ENCODE data around the gene C1orf198. TPM values are rescaled to one million over a fixed set of nuclear protein-coding genes. Genes with fewer than 3 reads are reported as not detected.

The C1orf198 gene
- total and polyA plus RNA-seq, 2 experiments from 2014 or later = 54.7 to 67.6 TPM

DNA sequence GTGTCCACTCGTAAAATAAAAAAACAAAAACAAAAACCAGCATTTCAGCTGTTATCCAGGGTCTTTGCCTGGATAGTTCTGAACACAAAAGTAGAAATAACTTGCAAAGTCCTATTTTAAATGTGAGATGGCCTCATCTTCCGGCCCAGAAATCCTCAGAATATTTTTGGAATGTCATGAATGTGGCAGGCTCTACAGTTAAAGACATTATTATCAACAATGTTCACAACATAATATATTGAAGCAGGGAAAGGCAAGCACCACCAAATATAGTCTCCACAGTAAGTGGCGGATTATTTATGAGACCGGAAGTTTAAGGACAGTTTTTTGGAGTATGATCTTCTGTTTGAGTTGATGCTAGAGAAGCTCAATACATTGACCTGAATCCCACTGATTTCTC lies 1.2 kb upstream of the C1orf198 start:
- peaks cover 26% of the 10 kb centered on the region for H3K4me1 ChIP-seq (ENCODE audit: low read depth)
- peak in 1 of 2 donors; percentile 72 for DNase-seq (ENCODE audit: low read depth in 1 of 2, low spot score in 1 of 2)
- TF ChIP-seq, protein P1, sequence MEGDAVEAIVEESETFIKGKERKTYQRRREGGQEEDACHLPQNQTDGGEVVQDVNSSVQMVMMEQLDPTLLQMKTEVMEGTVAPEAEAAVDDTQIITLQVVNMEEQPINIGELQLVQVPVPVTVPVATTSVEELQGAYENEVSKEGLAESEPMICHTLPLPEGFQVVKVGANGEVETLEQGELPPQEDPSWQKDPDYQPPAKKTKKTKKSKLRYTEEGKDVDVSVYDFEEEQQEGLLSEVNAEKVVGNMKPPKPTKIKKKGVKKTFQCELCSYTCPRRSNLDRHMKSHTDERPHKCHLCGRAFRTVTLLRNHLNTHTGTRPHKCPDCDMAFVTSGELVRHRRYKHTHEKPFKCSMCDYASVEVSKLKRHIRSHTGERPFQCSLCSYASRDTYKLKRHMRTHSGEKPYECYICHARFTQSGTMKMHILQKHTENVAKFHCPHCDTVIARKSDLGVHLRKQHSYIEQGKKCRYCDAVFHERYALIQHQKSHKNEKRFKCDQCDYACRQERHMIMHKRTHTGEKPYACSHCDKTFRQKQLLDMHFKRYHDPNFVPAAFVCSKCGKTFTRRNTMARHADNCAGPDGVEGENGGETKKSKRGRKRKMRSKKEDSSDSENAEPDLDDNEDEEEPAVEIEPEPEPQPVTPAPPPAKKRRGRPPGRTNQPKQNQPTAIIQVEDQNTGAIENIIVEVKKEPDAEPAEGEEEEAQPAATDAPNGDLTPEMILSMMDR (IDR thresholded peaks at IDR 0.05; ENCODE audit: low read depth, low read length) = no peak
- H3K27me3 ChIP-seq = no peaks in the 10 kb centered on the region
- peak overlapping the region; percentile 98 for H3K4me3 ChIP-seq
- no peaks in the 10 kb centered on the region for H3K9me3 ChIP-seq (ENCODE audit: low read depth)
- peak overlapping the region; percentile 97 for H3K27ac ChIP-seq
- no peaks in the 10 kb centered on the region for H3K36me3 ChIP-seq

- H3K27ac ChIP-seq = peak overlapping the region; percentile 97
- no peaks in the 10 kb centered on the region for H3K36me3 ChIP-seq
- H3K27me3 ChIP-seq = no peaks in the 10 kb centered on the region
- TF ChIP-seq, protein P1 (IDR thresholded peaks at IDR 0.05; ENCODE audit: low read depth, low read length) = no peak
- H3K4me3 ChIP-seq = peak overlapping the region; percentile 98
- no peaks in the 10 kb centered on the region for H3K9me3 ChIP-seq (ENCODE audit: low read depth)
- peaks cover 29% of the 10 kb centered on the region for H3K4me1 ChIP-seq (ENCODE audit: low read depth)
- peak; percentile 50 to 84 for DNase-seq (ENCODE audit: low read depth in 1 of 2, low spot score in 1 of 2)
These were observed 540 bp upstream of the C1orf198 start for GRCh38 chr1:230868736-230869385.

DNA sequence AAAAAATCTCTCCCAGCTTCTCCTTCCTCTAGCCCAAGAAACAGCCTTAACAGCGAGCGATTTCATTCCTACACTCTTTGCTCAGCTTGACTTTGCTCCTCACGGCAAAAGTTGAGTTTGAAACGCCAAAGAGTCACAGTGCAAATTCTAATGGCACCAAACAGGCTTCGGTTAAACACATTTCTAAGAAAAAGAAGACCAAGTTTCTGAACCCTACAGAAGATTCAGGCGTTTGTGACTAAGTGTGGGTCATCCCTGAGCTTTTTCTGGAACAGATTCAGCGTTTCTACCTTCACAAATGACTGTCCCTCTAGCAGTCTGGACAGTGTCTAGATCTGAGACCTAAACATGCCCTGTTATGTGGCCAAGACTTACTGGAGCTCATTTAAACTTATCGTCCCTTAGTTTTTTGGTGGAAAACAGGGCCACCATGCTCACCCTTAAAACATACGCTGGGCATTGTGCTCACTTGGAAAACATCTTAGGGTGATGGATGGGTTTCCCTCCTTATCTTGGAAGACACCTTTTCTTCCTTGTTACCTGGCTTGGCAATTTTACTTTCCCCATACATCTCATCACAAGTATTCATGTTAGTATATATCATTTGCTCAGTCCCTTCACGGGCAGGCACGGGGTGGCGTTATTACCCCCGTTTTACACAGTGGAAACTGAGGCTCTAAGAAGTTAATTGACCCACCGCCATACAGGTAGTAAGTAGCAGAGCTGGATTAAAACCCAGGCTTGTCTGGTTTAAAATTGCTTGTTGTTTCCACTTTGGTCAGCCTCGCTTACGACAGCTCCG lies 1.0 kb downstream of the C1orf198 start:
- Histone ChIP-seq H3K27ac (no peak overlapping the region), H3K4me3 (peak overlapping the region; percentile 98), H3K9me3 (ENCODE audit: low read depth) (no peaks in the 10 kb centered on the region), H3K4me1 (ENCODE audit: low read depth) (peaks cover 41% of the 10 kb centered on the region), H3K36me3 (no peaks in the 10 kb centered on the region), H3K27me3 (no peaks in the 10 kb centered on the region)
- TF ChIP-seq, protein P1 (IDR thresholded peaks at IDR 0.05; ENCODE audit: low read depth, low read length) = no peak
- no peak for DNase-seq (ENCODE audit: low read depth in 1 of 2, low spot score in 1 of 2)

DNA sequence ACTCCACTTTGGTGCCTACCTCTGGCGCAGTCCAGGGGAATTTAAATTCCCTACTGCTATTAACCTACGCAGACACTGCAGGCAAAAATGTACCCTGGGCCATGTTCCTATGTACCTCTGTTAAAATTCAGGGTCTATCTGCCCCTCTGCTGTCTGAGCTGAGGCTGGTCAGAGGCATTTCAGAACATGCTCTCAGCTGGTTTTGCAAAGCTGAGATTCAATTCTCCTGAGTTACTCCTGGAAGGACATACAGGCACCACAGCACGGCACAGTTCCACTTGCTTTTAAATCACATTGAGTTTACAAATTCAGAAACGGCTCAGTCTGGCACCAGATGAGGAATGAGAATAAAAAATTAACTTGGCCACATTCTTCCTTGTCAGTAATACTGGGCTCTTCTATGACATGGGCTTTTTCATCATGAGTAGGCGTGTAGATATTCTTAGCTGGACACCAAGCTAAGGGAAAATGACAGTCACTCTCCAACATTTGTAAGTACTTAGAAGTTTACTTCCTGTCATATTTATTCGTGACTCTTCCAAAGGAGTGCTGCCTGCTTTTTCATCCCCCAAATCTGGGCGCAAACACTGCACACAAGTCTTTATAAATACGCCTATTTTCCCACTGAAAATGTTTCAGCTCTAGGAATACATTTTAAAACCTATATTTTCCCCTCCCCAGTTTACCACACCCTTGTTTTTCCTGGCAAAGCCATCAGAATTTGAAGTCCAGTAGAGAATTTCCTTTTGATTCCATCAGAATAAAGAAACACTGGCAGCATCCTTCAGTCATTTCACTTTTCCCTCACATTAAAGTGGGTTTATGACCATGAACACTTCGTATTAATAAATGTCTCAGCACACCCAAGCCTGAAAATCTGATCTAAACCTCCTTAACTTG lies 1.9 kb downstream of the C1orf198 start:
- TF ChIP-seq, protein P1 (IDR thresholded peaks at IDR 0.05; ENCODE audit: low read depth, low read length) = no peak
- Histone ChIP-seq H3K9me3 (ENCODE audit: low read depth) (no peaks in the 10 kb centered on the region), H3K27me3 (no peaks in the 10 kb centered on the region), H3K36me3 (no peaks in the 10 kb centered on the region), H3K4me3 (peak overlapping the region; percentile 98), H3K4me1 (ENCODE audit: low read depth) (peaks cover 41% of the 10 kb centered on the region), H3K27ac (no peak overlapping the region)
- DNase-seq (ENCODE audit: low read depth in 1 of 2, low spot score in 1 of 2) = no peak

- DNase-seq (ENCODE audit: low read depth in 1 of 2, low spot score in 1 of 2) = no peak
These were observed 3.1 kb downstream of the C1orf198 start for GRCh38 chr1:230865062-230865817.

More at GRCh38 chr1:230865062-230865817, 3.1 kb downstream of the C1orf198 start:
- no peak overlapping the region for H3K4me3 ChIP-seq
- H3K9me3 ChIP-seq (ENCODE audit: low read depth) = no peaks in the 10 kb centered on the region
- no peak overlapping the region for H3K27ac ChIP-seq
- H3K27me3 ChIP-seq = no peaks in the 10 kb centered on the region
- peaks cover 41% of the 10 kb centered on the region for H3K4me1 ChIP-seq (ENCODE audit: low read depth)
- TF ChIP-seq, protein P1 (IDR thresholded peaks at IDR 0.05; ENCODE audit: low read depth, low read length) = no peak
- H3K36me3 ChIP-seq = no peaks in the 10 kb centered on the region
